22Rv1 (cell line): ENCODE results near the gene GABBR1.

Experiments used
- H3K27ac ChIP-seq: fragments of 450-650 bp; 2 replicates; pipeline ENCODE4 v1.5.1; 2017
- ZFX ChIP-seq: fragments of 450-650 bp; IDR thresholded peaks from 2 replicates; pipeline ENCODE4 v1.6.1; 2017; ENCODE audit warnings: antibody characterized with exemption, borderline replicate concordance
- TF ChIP-seq, protein P1 (sequence below): fragments of 450-650 bp; IDR thresholded peaks from 2 replicates; pipeline ENCODE4 v1.5.1; 2017; ENCODE audit warnings: mild to moderate bottlenecking

The GABBR1 gene

DNA sequence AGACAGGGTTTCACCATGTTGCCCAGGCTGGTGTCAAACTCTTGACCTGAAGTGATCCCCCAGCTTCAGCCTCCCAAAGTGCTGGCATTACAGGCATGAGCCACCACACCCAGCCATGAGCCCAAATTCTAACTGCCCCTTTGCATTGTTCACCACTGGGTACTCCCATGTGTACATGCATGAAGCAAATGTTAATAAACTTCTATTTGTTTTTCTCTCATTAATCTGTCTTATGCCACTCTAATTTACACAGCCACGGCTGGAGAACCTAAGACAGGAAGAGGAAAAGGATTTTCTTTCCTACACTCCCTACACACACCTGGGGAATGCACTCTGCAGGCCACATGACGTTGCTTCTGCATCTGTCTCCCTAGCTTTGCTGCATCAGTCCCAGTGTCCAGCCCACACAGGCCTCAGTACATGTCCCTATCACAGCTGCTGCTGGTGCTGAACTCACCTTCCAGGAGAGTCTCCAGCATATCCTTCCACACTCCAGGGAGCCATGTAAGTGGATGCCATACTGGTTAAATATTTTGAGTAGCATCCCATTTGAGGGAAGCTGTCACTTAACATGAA lies 34.7 kb downstream of the GABBR1 start:
- no peak overlapping the region for H3K27ac ChIP-seq
- TF ChIP-seq, protein P1, sequence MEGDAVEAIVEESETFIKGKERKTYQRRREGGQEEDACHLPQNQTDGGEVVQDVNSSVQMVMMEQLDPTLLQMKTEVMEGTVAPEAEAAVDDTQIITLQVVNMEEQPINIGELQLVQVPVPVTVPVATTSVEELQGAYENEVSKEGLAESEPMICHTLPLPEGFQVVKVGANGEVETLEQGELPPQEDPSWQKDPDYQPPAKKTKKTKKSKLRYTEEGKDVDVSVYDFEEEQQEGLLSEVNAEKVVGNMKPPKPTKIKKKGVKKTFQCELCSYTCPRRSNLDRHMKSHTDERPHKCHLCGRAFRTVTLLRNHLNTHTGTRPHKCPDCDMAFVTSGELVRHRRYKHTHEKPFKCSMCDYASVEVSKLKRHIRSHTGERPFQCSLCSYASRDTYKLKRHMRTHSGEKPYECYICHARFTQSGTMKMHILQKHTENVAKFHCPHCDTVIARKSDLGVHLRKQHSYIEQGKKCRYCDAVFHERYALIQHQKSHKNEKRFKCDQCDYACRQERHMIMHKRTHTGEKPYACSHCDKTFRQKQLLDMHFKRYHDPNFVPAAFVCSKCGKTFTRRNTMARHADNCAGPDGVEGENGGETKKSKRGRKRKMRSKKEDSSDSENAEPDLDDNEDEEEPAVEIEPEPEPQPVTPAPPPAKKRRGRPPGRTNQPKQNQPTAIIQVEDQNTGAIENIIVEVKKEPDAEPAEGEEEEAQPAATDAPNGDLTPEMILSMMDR, result no peak
- no peak for TF ChIP-seq ZFX

DNA sequence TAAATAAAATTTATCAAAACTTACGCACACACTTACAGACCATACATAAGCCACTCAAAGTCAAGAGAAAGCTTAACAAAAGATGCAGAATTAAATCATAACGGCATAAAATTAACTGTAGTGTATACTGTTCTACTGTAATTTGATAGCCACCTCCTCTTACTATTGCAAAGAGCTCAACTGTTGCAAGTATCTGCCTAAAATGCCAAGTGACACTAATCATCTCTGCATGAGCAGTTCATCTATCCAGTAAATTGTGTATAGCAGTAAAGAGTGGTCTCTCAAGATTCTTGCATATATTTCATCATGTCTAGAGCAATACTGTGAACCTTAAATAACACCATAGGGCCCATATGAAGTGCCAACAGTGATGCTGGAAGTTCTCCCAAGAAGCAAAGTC lies 35.8 kb downstream of the GABBR1 start:
- H3K27ac ChIP-seq, result no peak overlapping the region
- TF ChIP-seq, protein P1, result no peak

DNA sequence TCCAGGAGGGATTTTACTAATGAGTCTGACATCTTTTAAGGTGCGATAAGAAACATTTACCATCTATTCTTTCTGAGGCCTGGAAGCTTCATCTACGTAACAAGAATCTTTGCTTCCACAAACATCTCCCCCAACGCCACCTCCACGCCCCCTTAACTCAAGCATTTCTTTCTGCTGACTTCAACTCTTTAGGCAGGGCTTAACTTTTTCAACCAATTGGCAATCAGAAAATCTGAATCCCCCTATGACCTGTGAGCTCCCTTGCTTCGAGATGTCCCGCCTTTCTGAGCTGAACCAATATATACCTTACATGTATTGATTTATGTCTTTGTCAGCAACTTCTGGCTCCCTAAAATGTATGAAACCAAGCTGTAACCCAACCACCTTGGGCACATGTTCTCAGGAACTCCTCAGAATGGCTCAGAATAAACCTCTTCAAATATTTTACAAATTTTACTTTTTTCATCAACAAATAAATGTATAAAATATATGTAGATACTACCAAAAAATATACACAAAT lies 36.5 kb downstream of the GABBR1 start:
- TF ChIP-seq ZFX, result no peak
- TF ChIP-seq, protein P1, result no peak

DNA sequence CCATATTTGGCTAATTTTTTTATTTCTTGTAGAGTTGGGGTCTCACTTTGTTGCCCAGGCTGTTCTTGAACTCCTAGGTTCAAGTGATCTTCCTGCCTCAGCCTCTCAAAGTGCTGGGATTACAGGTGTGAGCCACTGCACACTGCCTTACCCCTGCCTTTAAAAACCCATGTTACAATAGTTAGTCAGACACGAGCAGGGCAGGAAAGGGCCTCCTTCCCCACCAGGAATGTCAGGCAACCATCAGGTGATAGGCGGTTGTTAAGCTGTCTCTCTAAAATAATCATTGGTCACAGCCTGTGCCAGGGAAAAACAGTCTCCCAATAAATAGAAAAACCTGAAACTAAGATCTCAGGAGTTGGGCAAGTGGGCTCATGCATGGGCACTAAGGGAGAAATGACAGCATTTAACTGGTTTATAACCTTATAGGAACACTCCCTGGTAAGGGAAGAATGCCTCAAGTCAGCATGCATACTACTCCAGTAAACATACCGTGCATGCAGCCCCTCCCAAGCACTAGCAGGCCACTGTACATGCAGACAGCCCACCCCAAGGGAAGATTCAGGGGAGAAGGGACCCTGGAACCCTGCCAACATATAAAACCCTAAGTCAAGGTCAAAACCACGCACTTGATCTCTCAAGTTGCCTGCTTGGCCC lies 39.7 kb downstream of the GABBR1 start:
- TF ChIP-seq, protein P1, result no peak
- TF ChIP-seq ZFX, result no peak
- H3K27ac ChIP-seq, result no peak overlapping the region

More for the DNA sequence above, 36.5 kb downstream of the GABBR1 start:
- H3K27ac ChIP-seq, result no peak overlapping the region

DNA sequence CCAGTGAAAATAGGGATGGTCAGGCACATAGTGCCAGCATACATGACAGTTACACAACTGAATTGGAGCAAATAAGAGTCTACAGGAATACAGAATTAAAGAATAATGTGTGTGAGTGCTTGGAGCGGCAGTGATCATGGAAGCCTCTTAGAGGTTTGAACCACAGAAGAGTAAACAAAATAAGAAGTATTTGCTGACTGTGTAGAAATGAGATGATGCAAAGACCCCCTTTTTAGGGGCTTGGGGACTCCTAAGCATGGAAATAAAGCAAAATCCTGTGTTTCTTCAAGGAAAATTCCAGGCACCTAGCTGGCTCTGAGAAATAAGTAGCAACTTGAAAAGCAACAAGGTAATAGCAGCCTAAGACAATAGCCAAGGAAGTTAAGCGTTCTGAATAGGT lies 41.3 kb downstream of the GABBR1 start:
- TF ChIP-seq ZFX, result no peak
- TF ChIP-seq, protein P1, result no peak
- H3K27ac ChIP-seq, result no peak overlapping the region

DNA sequence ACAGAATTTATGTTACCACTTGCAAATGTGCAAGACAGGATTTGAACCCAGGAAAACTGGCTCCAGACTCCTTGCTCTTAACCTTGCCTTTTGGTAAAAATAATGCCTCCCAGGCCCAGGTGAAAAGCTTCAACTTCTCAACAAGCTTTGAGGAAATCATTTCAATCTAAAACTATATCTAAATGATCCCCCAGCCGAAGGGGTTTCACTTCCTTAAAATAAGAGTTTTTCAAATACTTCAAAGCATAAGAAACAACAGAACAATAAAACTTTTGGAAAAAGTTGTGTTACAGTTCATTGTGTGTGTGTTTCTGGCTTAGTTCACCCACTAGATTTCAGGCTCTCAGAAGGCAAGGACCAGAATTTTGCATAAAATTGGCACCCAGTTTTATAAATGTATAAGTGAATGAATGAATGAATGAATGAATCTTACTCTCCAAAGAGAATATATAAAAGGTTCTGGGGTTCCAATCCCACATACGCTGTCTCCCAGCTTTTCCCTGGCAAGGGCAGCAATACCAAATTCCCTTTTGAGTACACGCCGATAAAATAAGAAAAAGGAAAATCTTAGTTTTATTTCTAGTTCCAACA lies 42.7 kb downstream of the GABBR1 start:
- no peak for TF ChIP-seq ZFX
- TF ChIP-seq, protein P1, result no peak
- H3K27ac ChIP-seq, result no peak overlapping the region
